Tibial nerve (tissue), 4 donors: ENCODE measurements around the gene STARD13. TPM values are rescaled to one million over a fixed set of nuclear protein-coding genes. Genes with fewer than 3 reads are reported as not detected.
A peak's percentile ranks its signal among the peaks of the same experiment; 100 is the strongest.

Source experiments
- DNase-seq, 2 donors: peaks; one replicate each; pipeline ENCODE4 v3.0.0-alpha.2; 2019; ENCODE audit warnings: low spot score in 2 of 2
- H3K27ac ChIP-seq, 4 donors: fragments of 200-600 bp; sonication (generic) in 3 of 4; one replicate each; pipeline ENCODE4 v1.5.1; 2017 to 2019; ENCODE audit warnings: mild to moderate bottlenecking in 1 of 4
- H3K27me3 ChIP-seq, 2 donors: fragments of 200-600 bp; sonication (generic) in 1 of 2; one replicate each; pipeline versions ENCODE4 v1.5.1 to v1.6.0; 2017 to 2019
- H3K36me3 ChIP-seq, 3 donors: fragments of 200-600 bp; sonication (generic); one replicate each; pipeline ENCODE4 v1.5.1; 2018 to 2019
- H3K4me1 ChIP-seq, 4 donors: fragments of 200-600 bp; sonication (generic) in 3 of 4; one replicate each; pipeline ENCODE4 v1.5.1; 2017 to 2019
- H3K4me3 ChIP-seq, 4 donors: fragments of 200-600 bp; sonication (generic) in 3 of 4; one replicate each; pipeline ENCODE4 v1.5.1; 2017 to 2019; ENCODE audit warnings: mild to moderate bottlenecking in 1 of 4, moderate library complexity in 1 of 4
- H3K9me3 ChIP-seq, 4 donors: fragments of 200-600 bp; sonication (generic) in 3 of 4; one replicate each; pipeline ENCODE4 v1.5.1; 2017 to 2019
- EP300 ChIP-seq, 2 donors: sonication (generic); formaldehyde crosslinking; IDR thresholded peaks; one replicate each; pipeline ENCODE4 v1.6.1; 2017; ENCODE audit warnings: antibody characterized with exemption in 2 of 2, mild to moderate bottlenecking in 1 of 2
- POLR2A ChIP-seq, 2 donors: fragments of 450-650 bp; IDR thresholded peaks; one replicate each; pipeline ENCODE4 v1.6.1; 2017; ENCODE audit warnings: antibody characterized with exemption in 2 of 2, mild to moderate bottlenecking in 2 of 2, moderate library complexity in 2 of 2
- WGBS, 2 donors: methylation state at CpG; one replicate each; pipeline ENCODE4 v1.1.5; 2018; 5-methylcytosine and 5-hydroxymethylcytosine counted together
- total RNA-seq, 4 donors: library from RNA; depleted of rRNA; stranded (reverse); fragments of >200 nt; gene quantifications; one replicate each; pipeline ENCODE4 v1.1.0, GENCODE V29; 2016
- TF ChIP-seq, protein P1 (sequence below), 5 experiments: fragments of 200-600 bp in 3 of 5; fragments of 450-650 bp in 2 of 5; sonication (generic) in 3 of 5; IDR thresholded peaks; one replicate each; pipeline ENCODE4 v1.5.1; 2016 to 2019; ENCODE audit warnings: antibody characterized with exemption in 5 of 5, mild to moderate bottlenecking in 3 of 5, moderate library complexity in 2 of 5

Gene STARD13
- total RNA-seq, 4 donors from 2014 or later: 52.7 to 125 (median 80.0) TPM

DNA sequence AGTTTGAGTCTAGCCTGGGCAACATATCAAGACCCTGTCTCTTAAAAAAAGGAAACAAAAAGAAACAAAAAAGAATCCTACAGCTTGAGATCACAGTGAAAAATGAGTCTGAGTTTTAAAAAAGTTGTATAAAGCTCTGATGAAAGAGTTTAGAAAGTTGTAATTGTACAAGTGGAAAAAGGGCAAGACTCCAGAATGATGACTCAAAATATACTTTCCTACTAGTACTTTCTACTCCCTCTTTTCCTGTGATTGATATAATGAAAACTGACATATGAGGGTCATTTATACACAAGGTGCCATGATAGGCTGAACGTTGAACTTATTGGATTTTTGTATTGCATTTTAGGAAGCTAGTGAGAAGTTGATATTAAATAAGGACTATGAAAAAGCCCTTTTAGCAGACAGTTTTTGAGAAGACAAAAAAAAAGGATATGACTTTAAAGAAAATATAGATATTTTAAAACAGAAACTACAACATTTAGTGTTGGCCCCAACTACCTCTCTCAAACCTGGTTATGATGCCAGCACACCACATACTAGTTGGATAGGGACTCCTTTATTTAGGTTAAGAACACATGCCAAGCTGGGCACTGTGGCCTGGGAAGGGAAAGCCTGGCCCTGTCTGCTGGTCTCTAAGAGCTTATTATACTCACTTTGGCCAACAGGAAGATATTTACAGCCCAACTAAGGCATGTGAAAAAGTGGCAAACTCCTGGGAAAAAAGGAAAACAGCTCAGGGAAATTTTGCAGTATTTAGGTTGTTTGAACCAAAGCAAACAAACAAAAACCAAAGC lies 152.7 kb downstream of the STARD13 start:
- Histone ChIP-seq H3K4me3 (no peak overlapping the region), H3K27ac (peak overlapping the region in 2 of 4 donors; percentile 68 to 80), H3K4me1 (peaks cover 0 to 74% (median 9%) of the 10 kb centered on the region in 4 donors), H3K36me3 (peaks cover 0 to 62% (median 0%) of the 10 kb centered on the region in 3 donors), H3K9me3 (no peaks in the 10 kb centered on the region), H3K27me3 (no peaks in the 10 kb centered on the region)
- WGBS, 2 donors: 55 to 60% methylated on average over 1 of the region's 1 CpG
- DNase-seq: no peak
- TF ChIP-seq EP300 (IDR thresholded peaks at IDR 0.05) (no peak), POLR2A (IDR thresholded peaks at IDR 0.05) (no peak)
- TF ChIP-seq, protein P1, sequence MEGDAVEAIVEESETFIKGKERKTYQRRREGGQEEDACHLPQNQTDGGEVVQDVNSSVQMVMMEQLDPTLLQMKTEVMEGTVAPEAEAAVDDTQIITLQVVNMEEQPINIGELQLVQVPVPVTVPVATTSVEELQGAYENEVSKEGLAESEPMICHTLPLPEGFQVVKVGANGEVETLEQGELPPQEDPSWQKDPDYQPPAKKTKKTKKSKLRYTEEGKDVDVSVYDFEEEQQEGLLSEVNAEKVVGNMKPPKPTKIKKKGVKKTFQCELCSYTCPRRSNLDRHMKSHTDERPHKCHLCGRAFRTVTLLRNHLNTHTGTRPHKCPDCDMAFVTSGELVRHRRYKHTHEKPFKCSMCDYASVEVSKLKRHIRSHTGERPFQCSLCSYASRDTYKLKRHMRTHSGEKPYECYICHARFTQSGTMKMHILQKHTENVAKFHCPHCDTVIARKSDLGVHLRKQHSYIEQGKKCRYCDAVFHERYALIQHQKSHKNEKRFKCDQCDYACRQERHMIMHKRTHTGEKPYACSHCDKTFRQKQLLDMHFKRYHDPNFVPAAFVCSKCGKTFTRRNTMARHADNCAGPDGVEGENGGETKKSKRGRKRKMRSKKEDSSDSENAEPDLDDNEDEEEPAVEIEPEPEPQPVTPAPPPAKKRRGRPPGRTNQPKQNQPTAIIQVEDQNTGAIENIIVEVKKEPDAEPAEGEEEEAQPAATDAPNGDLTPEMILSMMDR (IDR thresholded peaks at IDR 0.05): no peak

DNA sequence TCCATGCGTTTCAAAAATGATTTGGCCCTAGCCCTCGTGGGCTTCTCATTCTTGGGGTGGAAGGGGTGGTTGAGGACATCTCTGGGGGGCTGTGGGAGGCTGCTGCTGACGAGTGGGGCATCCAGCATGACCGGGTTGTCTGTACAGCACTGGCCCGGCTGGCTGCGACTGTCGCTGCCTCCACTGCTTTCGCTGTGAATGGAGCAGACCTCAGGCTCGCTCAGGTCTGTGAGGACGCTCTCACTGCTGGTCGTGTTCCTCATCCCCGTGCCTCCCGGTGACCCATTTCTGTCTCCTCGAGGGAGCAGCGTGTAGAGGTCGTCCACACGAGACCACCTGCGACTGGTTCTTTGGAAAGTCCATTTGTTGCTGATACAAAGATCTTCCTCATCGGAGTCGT lies 155.7 kb downstream of the STARD13 start:
- TF ChIP-seq POLR2A (IDR thresholded peaks at IDR 0.05): no peak
- TF ChIP-seq EP300 (IDR thresholded peaks at IDR 0.05): no peak
- TF ChIP-seq, protein P1 (IDR thresholded peaks at IDR 0.05): no peak
- 90 to 91% methylated on average over 20 of the region's 20 CpGs for WGBS, 2 donors
- no peak overlapping the region for H3K4me3 ChIP-seq
- H3K27me3 ChIP-seq: no peaks in the 10 kb centered on the region
- H3K36me3 ChIP-seq: peaks cover 0 to 34% (median 0%) of the 10 kb centered on the region in 3 donors
- H3K9me3 ChIP-seq: no peaks in the 10 kb centered on the region
- H3K27ac ChIP-seq: peak overlapping the region in 2 of 4 donors; percentile 27 to 70
- H3K4me1 ChIP-seq: peaks cover 0 to 92% (median 28%) of the 10 kb centered on the region in 4 donors
- no peak for DNase-seq

GRCh38 chr13:33129094-33129832 lies 156.3 kb downstream of the STARD13 start:
- Histone ChIP-seq H3K4me3 (no peak overlapping the region), H3K27ac (peak overlapping the region in 2 of 4 donors; percentile 70 to 86), H3K36me3 (peaks cover 0 to 32% (median 0%) of the 10 kb centered on the region in 3 donors), H3K9me3 (no peaks in the 10 kb centered on the region), H3K4me1 (peaks cover 0 to 92% (median 31%) of the 10 kb centered on the region in 4 donors), H3K27me3 (no peaks in the 10 kb centered on the region)
- 86 to 91% methylated on average over 18 to 20 of the region's 20 CpGs for WGBS, 2 donors
- no peak for TF ChIP-seq POLR2A (IDR thresholded peaks at IDR 0.05)
- DNase-seq: no peak

GRCh38 chr13:33128134-33128533 lies 157.4 kb downstream of the STARD13 start:
- Histone ChIP-seq H3K9me3 (no peaks in the 10 kb centered on the region), H3K4me1 (peaks cover 0 to 93% (median 36%) of the 10 kb centered on the region in 4 donors), H3K27ac (peak overlapping the region in 2 of 4 donors; percentile 70 to 86), H3K27me3 (no peaks in the 10 kb centered on the region), H3K4me3 (no peak overlapping the region), H3K36me3 (peaks cover 0 to 40% (median 0%) of the 10 kb centered on the region in 3 donors)
- DNase-seq: no peak
- no peak for TF ChIP-seq EP300 (IDR thresholded peaks at IDR 0.05)
- TF ChIP-seq, protein P1 (IDR thresholded peaks at IDR 0.05): no peak
- WGBS, 2 donors: 73 to 79% methylated on average over 4 of the region's 4 CpGs

DNA sequence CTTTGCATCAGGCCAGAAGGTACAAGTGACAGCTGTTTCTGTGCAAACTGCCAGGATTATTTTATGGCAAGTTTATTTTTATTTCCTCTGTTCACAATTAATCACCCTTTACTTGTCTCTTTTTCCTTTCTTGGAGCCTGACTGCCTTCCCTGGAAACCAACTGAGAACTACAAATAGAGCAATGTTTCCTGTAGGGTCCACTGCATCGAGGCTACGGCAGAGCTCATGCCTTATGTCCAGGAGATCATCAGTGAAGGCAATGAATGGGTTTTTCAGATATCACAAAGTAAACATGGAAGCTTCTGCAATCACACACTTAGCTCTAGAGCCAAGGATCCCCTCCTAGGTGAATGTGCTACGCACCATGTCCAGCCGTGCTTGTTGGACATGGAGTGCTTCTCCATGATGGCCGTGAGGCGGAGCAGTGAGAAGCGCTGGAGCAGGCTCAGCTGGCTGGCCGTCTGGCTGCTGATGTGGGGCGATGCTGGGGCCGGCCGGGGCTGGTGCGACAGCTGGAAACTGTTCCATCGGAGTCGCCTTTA lies 158.5 kb downstream of the STARD13 start:
- TF ChIP-seq, protein P1 (IDR thresholded peaks at IDR 0.05): no peak
- TF ChIP-seq EP300 (IDR thresholded peaks at IDR 0.05) (no peak), POLR2A (IDR thresholded peaks at IDR 0.05) (no peak)
- H3K36me3 ChIP-seq: peaks cover 0 to 46% (median 0%) of the 10 kb centered on the region in 3 donors
- no peak for DNase-seq
- H3K27me3 ChIP-seq: no peaks in the 10 kb centered on the region
- WGBS, 2 donors: 55 to 72% methylated on average over 14 of the region's 14 CpGs
- peak overlapping the region; percentile 1 to 86 (median 66) for H3K27ac ChIP-seq
- H3K4me1 ChIP-seq: peaks cover 0 to 91% (median 38%) of the 10 kb centered on the region in 4 donors
- no peak overlapping the region for H3K4me3 ChIP-seq
- H3K9me3 ChIP-seq: no peaks in the 10 kb centered on the region
